OCI-LY1 (cell line): ENCODE results near the gene IMMP2L.

Experiments
- CTCF ChIP-seq: fragments of 200-600 bp; sonication (generic), shearing (Covaris generic); IDR thresholded peaks from 2 replicates; pipeline ENCODE4 v1.5.1; 2017; ENCODE audit warnings: mild to moderate bottlenecking, antibody characterized with exemption, low read length, moderate library complexity, mixed read lengths
- EZH2 ChIP-seq: fragments of 200-600 bp; sonication (generic), shearing (Covaris generic); IDR thresholded peaks from 2 replicates; pipeline ENCODE4 v1.8.0; 2017; ENCODE audit warnings: borderline replicate concordance, mixed run types, mild to moderate bottlenecking, antibody characterized with exemption, low read length, moderate library complexity, mixed read lengths

GRCh38 chr7:111047595-111047994 is 514.7 kb downstream of the IMMP2L start:
- TF ChIP-seq CTCF (no peak), EZH2 (no peak)
